ENCODE measurements around the gene EEF1AKMT4. TPM values are rescaled to one million over a fixed set of nuclear protein-coding genes. Genes with fewer than 3 reads are reported as not detected.

EEF1AKMT4 gene
- total and polyA plus RNA-seq, 7 donors = 1.4 to 6.5 (median 3.9) TPM

DNA sequence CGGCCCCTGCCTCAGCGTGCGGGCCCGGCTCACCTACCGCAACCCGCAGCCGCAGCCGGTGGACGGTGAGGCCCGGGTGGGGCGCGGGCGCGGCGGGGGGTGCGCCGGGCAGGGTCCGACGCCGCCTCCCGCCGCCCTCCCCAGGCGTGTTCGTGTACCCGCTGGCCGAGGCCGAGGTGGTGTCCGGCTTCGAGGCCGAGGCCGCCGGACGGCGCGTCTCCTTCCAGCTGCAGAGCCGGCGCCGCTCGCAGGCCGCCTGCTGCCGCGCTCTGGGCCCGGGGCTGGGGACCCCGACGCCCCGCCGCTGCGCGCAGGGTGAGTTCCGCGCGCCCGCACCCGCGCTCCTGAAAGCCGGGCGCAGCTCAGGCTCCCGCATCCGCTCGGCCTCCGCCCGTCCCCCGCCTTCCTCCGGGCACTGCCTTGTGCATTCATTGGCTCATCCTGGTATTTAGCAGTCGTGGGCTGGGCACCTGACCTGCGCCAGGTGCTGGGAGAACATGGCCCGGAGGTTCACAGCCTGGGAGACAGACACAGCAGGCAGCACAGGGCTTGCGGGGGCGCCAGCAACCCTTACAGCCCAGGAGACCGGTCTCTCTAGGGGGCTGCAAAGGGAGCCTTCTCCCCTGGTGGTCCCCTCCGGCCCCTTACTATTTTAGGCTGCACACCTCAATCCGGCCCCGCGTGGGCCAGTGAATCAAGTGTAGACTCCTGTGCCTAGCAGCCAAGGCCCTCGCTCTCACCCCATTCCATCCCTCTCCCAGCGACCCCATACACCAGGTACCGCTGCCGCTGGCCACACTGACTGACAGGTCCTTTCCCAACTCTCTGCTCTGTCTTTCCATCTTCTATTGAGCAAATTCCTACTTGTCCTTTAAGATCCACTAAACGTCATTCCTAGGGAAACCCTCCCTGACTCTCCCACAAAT is 18.6 kb upstream of the EEF1AKMT4 start:
- peaks cover 0 to 25% (median 24%) of the 10 kb centered on the region in 4 donors for H3K4me1 ChIP-seq
- no peak for DNase-seq
- H3K27ac ChIP-seq = no peak overlapping the region
- peak overlapping the region in 3 of 4 donors; percentile 36 to 53 (median 52) for H3K4me3 ChIP-seq
- TF ChIP-seq POLR2A (IDR thresholded peaks at IDR 0.05) = no peak
- H3K9me3 ChIP-seq = no peaks in the 10 kb centered on the region
- H3K27me3 ChIP-seq = peaks cover 33 to 78% (median 53%) of the 10 kb centered on the region in 3 donors
- H3K36me3 ChIP-seq = no peaks in the 10 kb centered on the region
- WGBS, 2 donors = 4 to 7% methylated on average over 79 of the region's 79 CpGs
- intact Hi-C loops (cut with DNase I) = no loop called here

GRCh38 chr3:184231671-184232070 is 17.8 kb upstream of the EEF1AKMT4 start:
- no peaks in the 10 kb centered on the region for H3K36me3 ChIP-seq
- intact Hi-C loops (cut with DNase I) = no loop called here
- no peak overlapping the region for H3K27ac ChIP-seq
- peaks cover 33 to 72% (median 47%) of the 10 kb centered on the region in 3 donors for H3K27me3 ChIP-seq
- DNase-seq = no peak
- H3K4me1 ChIP-seq = peaks cover 0 to 25% (median 24%) of the 10 kb centered on the region in 4 donors
- H3K9me3 ChIP-seq = no peaks in the 10 kb centered on the region
- TF ChIP-seq POLR2A (IDR thresholded peaks at IDR 0.05) (no peak), CTCF (IDR thresholded peaks at IDR 0.05) (no peak), EP300 (IDR thresholded peaks at IDR 0.05) (no peak), POLR2AphosphoS5 (IDR thresholded peaks at IDR 0.05) (no peak)
- WGBS, 2 donors = 48 to 66% methylated on average over 3 of the region's 3 CpGs
- no peak overlapping the region for H3K4me3 ChIP-seq

DNA sequence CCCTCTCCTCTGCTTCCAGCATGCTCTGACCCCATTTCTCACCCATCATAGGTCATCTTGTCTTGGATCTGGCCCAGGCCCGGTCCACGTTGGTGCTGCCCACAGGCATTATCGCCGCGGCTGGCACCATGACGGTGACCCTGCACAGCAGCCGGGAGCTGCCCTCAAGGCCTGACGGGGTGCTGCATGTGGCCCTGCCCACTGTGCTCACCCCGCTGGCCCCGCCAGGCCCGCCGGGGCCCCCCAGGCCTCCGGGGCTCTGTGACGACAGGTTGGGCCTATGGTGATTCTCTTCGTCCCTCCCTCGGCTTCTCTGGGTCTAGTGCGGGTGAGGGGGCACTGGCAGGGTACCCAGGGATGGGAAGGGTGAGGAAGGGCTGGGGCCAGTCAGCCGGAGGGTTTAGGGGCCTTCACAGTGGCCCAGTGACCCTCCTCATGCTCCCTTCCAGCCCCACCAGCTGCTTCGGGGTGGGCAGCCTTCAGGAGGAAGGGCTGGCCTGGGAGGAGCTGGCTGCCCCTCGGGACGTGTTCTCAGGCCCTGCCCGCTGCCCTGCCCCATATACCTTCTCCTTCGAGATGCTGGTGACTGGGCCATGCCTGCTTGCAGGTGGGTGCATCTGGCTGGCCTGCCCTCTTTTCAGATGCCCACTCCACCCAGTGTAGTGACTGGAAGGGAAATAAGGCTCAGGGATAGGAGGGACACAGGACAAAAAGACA is 16.2 kb upstream of the EEF1AKMT4 start:
- Histone ChIP-seq H3K9me3 (no peaks in the 10 kb centered on the region), H3K27ac (no peak overlapping the region), H3K27me3 (peaks cover 33 to 57% (median 37%) of the 10 kb centered on the region in 3 donors), H3K4me3 (no peak overlapping the region), H3K4me1 (peaks cover 0 to 25% (median 24%) of the 10 kb centered on the region in 4 donors), H3K36me3 (no peaks in the 10 kb centered on the region)
- WGBS, 2 donors = 89 to 90% methylated on average over 23 of the region's 23 CpGs
- intact Hi-C loops (cut with DNase I) = no loop called here
- no peak for DNase-seq
- no peak for TF ChIP-seq POLR2A (IDR thresholded peaks at IDR 0.05)

GRCh38 chr3:184234224-184234623 is 15.2 kb upstream of the EEF1AKMT4 start:
- Histone ChIP-seq H3K36me3 (no peaks in the 10 kb centered on the region), H3K4me1 (peaks cover 0 to 18% (median 18%) of the 10 kb centered on the region in 4 donors), H3K27ac (no peak overlapping the region), H3K4me3 (no peak overlapping the region), H3K9me3 (no peaks in the 10 kb centered on the region), H3K27me3 (peaks cover 28 to 57% (median 34%) of the 10 kb centered on the region in 3 donors)
- intact Hi-C loops (cut with DNase I) = no loop called here
- DNase-seq = no peak
- TF ChIP-seq CTCF (IDR thresholded peaks at IDR 0.05) = no peak
- TF ChIP-seq POLR2A (IDR thresholded peaks at IDR 0.05) = no peak
- TF ChIP-seq POLR2AphosphoS5 (IDR thresholded peaks at IDR 0.05) = no peak
- WGBS, 2 donors = 42 to 55% methylated on average over 4 of the region's 4 CpGs

GRCh38 chr3:184234671-184235380 is 14.6 kb upstream of the EEF1AKMT4 start:
- DNase-seq = no peak
- H3K36me3 ChIP-seq = no peaks in the 10 kb centered on the region
- no peak overlapping the region for H3K4me3 ChIP-seq
- 89 to 90% methylated on average over 19 of the region's 19 CpGs for WGBS, 2 donors
- H3K4me1 ChIP-seq = peaks cover 0 to 12% (median 12%) of the 10 kb centered on the region in 4 donors
- no peaks in the 10 kb centered on the region for H3K9me3 ChIP-seq
- no peak overlapping the region for H3K27ac ChIP-seq
- TF ChIP-seq EP300 (IDR thresholded peaks at IDR 0.05) (no peak), CTCF (IDR thresholded peaks at IDR 0.05) (no peak), POLR2A (IDR thresholded peaks at IDR 0.05) (no peak), POLR2AphosphoS5 (IDR thresholded peaks at IDR 0.05) (no peak)
- intact Hi-C loops (cut with DNase I) = no loop called here
- peaks cover 21 to 56% (median 34%) of the 10 kb centered on the region in 3 donors for H3K27me3 ChIP-seq
